B cell (primary cell): Measurements from ENCODE around the gene TIAM1.

Experiments
- EZH2 ChIP-seq: IDR thresholded peaks from 2 replicates; pipeline ENCODE4 v1.6.1; 2012; ENCODE audit warnings: borderline replicate concordance, low read depth, mild to moderate bottlenecking, moderate library complexity, low read length; ENCODE audit not compliant: insufficient read depth, poor library complexity, severe bottlenecking
- TF ChIP-seq, protein P1 (sequence below): fragments of 200-600 bp; IDR thresholded peaks from one replicate; pipeline ENCODE4 v1.8.0; 2022; ENCODE audit warnings: antibody characterized with exemption, mild to moderate bottlenecking

DNA sequence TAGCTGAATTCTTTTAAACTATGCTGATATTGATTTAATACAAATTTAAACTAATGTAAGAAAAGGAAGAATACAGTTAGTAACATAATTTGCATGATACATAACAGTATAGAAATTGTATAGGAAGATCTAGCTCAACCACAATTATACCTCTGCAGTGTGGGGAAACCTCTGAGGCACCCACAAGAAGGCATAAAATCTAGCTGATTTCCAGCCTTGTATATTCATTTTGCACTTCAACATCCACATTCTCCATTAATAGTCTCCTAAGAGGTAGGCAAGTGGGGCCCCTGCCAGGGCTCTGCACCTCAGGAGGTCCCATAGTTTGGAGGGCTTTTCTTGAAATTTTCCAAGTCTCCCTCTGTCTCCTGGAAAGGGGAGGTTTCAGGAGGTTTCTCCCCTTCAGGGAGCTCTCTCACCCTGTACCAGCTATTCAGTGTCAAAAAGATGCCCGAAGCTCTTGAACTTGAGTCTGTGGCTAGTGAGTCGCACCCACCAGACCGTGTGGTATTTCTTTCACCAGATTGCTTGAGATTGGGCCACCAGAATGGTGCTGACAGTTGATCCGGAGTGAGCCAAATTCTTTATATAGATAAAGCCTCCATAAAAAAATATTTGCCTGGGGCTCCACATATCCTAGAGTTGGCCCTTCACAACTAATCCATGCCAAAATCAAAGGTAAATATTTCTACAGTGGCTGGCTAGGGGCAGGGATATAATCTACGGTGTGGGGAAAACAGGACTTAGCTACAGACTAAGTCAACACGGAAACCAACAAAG is 108.2 kb downstream of the TIAM1 start:
- TF ChIP-seq, protein P1, sequence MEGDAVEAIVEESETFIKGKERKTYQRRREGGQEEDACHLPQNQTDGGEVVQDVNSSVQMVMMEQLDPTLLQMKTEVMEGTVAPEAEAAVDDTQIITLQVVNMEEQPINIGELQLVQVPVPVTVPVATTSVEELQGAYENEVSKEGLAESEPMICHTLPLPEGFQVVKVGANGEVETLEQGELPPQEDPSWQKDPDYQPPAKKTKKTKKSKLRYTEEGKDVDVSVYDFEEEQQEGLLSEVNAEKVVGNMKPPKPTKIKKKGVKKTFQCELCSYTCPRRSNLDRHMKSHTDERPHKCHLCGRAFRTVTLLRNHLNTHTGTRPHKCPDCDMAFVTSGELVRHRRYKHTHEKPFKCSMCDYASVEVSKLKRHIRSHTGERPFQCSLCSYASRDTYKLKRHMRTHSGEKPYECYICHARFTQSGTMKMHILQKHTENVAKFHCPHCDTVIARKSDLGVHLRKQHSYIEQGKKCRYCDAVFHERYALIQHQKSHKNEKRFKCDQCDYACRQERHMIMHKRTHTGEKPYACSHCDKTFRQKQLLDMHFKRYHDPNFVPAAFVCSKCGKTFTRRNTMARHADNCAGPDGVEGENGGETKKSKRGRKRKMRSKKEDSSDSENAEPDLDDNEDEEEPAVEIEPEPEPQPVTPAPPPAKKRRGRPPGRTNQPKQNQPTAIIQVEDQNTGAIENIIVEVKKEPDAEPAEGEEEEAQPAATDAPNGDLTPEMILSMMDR: no peak
- no peak for TF ChIP-seq EZH2
